Left hindlimb (tissue), 1 donor: ENCODE measurements around the gene OR5T1.

Source experiments
- DNase-seq: peaks from one replicate; pipeline ENCODE4 v3.0.0-alpha.2; 2018

Gene OR5T1

DNA sequence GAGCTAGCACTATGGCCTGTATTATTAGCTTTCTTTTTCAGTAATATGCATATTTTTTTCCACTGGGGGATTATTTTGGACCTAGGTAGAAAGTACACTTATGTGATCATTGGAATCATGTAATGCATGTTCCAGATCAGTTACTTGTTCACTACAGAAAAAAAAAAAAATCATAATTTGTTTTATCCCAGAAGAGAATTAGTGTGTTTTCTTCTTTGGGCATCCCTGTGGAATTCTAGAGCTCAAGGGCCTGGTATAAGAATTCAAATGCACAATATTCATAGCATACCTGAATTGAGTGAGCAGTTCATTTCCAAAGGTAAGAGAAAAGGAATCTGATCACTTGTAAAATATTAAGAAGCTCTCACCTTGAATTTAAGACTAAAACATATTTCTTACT, at the start of gene OR5T1:
OR5T1 (plus strand) TSS at position 301 of the 400 bp plus-strand sequence. CDS start 1,485 bp downstream, outside the sequence.
- DNase-seq, result no peak

- no peak for DNase-seq
Measured at GRCh38 chr11:56234155-56234554, 39.8 kb upstream of the OR5T1 start, which contains the start of gene OR5T2. TSS of gene OR5T2 (minus strand) at chr11:56234255. CDS start at chr11:56233062, 1,193 bp downstream.

DNA sequence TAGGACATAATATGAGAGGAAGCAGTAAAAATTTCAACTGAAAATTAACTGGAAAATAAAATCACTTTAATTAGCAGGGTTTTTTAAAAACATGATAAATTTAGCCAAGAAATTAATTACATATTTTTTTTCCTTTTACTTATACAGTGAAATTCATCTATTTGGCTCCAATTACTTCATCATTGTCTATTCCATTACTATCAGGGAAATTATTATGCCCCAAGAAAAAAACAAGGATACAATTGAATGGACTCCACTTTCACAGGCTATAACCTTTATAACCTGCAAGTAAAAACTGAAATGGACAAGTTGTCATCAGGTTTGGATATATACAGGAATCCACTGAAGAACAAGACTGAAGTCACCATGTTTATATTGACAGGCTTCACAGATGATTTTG, 22.0 kb upstream of the OR5T1 start, which contains the start of gene OR5T3:
OR5T3 (plus strand) TSS at position 301 of the 400 bp plus-strand sequence; CDS start at position 301, 0 bp downstream.
- DNase-seq, result no peak

DNA sequence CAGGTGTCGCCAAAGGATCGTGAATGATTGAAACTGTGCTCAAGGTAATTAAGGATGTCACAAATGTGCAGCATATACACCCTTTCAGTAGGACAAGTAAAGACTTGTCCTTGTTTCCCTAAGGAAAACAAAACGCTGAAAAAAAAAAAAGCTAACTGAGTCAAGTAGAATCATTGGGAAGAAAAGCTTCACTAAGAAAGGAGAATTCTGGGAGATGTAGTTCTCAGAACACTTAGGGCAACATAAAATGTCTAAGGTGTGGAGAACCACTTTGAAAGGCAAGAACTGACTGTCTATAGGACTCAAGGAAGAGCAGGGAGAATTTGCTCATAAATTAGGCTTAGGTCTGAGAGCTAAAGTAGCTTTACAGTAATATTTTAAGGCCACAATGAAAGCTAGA, 2.9 kb upstream of the OR5T1 start:
- DNase-seq, result no peak

- DNase-seq, result no peak
Measured at GRCh38 chr11:56292154-56292553, 18.2 kb downstream of the OR5T1 start, which contains the start of gene OR8H1. TSS of gene OR8H1 (minus strand) at chr11:56292254. CDS start at chr11:56291062, 1,192 bp downstream.

DNA sequence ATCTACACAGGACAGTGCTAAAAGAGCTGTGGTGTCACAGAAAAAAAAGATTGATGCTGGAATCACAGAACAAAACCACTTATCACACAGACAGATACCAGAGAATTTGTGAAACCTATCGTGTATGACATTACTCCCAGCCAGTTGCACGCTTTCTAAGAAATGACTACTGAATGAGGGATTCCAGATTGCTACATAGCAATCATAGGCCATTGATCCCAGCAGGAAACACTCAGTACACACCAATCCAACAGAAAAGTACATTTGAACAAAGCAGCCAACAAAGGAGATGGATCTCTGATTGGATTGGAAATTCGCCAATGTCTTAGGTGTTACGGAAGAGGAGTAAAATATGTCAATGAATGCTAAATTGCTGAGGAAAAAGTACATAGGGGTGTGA, 22.9 kb downstream of the OR5T1 start:
- DNase-seq, result no peak

DNA sequence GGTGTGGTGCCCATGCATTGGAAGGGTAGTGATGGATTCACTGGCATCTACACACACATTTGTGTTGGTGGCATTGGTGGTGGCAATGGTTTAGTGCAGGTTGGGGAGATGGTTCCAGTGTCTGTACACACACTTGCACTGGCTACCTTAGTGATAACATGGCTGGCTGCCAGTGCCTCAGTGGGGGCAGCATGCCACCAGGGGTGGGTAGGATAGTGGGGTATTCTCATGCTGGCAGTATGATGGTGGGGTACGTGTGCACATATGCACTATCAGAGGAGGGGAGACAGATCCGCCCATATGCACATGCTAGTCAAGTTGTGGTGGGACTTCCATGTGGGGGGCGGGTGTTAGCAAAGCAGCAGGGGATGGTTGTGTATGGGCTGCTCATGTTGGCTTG, 33.9 kb downstream of the OR5T1 start:
- DNase-seq, result no peak

- no peak for DNase-seq
Measured at GRCh38 chr11:56314844-56315243, 40.9 kb downstream of the OR5T1 start, which contains the start of gene OR8K3. TSS of gene OR8K3 (plus strand) at chr11:56315144. CDS start at chr11:56318307, 3,163 bp downstream.
